Parathyroid adenoma (tissue), 2 donors: ENCODE data around the gene AGBL1.

Experiments used
- H2AFZ ChIP-seq: fragments of 300-600 bp; sonication (generic); one replicate; pipeline ENCODE4 v1.7.0; 2017; ENCODE audit warnings: antibody characterized with exemption, mild to moderate bottlenecking
- H3K27ac ChIP-seq: fragments of 300-600 bp; sonication (generic); one replicate; pipeline ENCODE4 v1.7.0; 2017
- H3K27me3 ChIP-seq: fragments of 300-600 bp; sonication (generic); one replicate; pipeline ENCODE4 v1.7.0; 2017; ENCODE audit warnings: low read length; ENCODE audit not compliant: control insufficient read depth, insufficient read depth
- H3K36me3 ChIP-seq: fragments of 300-600 bp; sonication (generic); one replicate; pipeline ENCODE4 v1.7.0; 2017; ENCODE audit warnings: low read length; ENCODE audit not compliant: control insufficient read depth, insufficient read depth
- H3K4me1 ChIP-seq: fragments of 300-600 bp; sonication (generic); one replicate; pipeline ENCODE4 v1.7.0; 2017; ENCODE audit warnings: control low read depth
- H3K4me2 ChIP-seq: fragments of 300-600 bp; sonication (generic); one replicate; pipeline ENCODE4 v1.7.0; 2017; ENCODE audit warnings: low read length
- H3K4me3 ChIP-seq: fragments of 300-600 bp; sonication (generic); one replicate; pipeline ENCODE4 v1.7.0; 2017; ENCODE audit warnings: low read depth, low read length
- H3K79me2 ChIP-seq: fragments of 300-600 bp; sonication (generic); one replicate; pipeline ENCODE4 v1.7.0; 2017; ENCODE audit warnings: control low read depth
- H3K9ac ChIP-seq: fragments of 300-600 bp; sonication (generic); one replicate; pipeline ENCODE4 v1.7.0; 2017; ENCODE audit warnings: mild to moderate bottlenecking
- H3K9me3 ChIP-seq: fragments of 300-600 bp; sonication (generic); one replicate; pipeline ENCODE4 v1.7.0; 2017; ENCODE audit warnings: low read length; ENCODE audit not compliant: control insufficient read depth
- TF ChIP-seq, protein P1 (sequence below): fragments of 300-600 bp; sonication (generic); IDR thresholded peaks from one replicate; pipeline ENCODE4 v1.7.0; 2017; ENCODE audit warnings: antibody characterized with exemption, mild to moderate bottlenecking
- donor health status: primary hyperparathyroidism.

The AGBL1 gene

GRCh38 chr15:86573476-86573875 is 493.8 kb downstream of the AGBL1 start:
- Histone ChIP-seq H3K27ac (no peak overlapping the region), H3K9me3 (no peaks in the 10 kb centered on the region), H3K9ac (no peak overlapping the region), H3K79me2 (no peaks in the 10 kb centered on the region), H3K4me3 (no peak overlapping the region), H3K27me3 (no peaks in the 10 kb centered on the region), H3K4me1 (no peaks in the 10 kb centered on the region), H3K36me3 (no peaks in the 10 kb centered on the region), H2AFZ (no peak overlapping the region), H3K4me2 (no peak overlapping the region)
- TF ChIP-seq, protein P1, sequence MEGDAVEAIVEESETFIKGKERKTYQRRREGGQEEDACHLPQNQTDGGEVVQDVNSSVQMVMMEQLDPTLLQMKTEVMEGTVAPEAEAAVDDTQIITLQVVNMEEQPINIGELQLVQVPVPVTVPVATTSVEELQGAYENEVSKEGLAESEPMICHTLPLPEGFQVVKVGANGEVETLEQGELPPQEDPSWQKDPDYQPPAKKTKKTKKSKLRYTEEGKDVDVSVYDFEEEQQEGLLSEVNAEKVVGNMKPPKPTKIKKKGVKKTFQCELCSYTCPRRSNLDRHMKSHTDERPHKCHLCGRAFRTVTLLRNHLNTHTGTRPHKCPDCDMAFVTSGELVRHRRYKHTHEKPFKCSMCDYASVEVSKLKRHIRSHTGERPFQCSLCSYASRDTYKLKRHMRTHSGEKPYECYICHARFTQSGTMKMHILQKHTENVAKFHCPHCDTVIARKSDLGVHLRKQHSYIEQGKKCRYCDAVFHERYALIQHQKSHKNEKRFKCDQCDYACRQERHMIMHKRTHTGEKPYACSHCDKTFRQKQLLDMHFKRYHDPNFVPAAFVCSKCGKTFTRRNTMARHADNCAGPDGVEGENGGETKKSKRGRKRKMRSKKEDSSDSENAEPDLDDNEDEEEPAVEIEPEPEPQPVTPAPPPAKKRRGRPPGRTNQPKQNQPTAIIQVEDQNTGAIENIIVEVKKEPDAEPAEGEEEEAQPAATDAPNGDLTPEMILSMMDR = no peak

DNA sequence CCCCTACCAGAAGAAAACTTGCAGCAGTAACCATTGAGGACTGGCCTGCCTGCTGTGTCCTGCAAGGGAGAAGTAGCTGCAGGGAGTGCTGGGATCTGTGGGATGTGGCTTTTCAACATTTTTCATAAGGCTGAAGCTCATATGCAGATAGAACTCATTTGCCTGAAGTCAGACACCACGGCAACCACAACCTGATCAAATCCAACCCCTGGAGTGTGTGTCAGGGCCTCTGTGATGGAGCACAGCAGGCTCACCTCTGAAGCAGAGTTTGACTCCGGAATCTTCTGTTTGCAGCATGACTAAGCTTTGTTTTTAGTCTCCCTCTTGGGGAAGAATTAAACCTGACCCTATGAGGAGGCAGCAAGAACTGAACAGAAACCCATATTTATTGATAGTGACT is 508.7 kb downstream of the AGBL1 start:
- H3K4me1 ChIP-seq = no peaks in the 10 kb centered on the region
- no peak overlapping the region for H3K9ac ChIP-seq
- no peak overlapping the region for H3K27ac ChIP-seq
- H3K27me3 ChIP-seq = no peaks in the 10 kb centered on the region
- H3K4me3 ChIP-seq = no peak overlapping the region
- H3K9me3 ChIP-seq = no peaks in the 10 kb centered on the region
- H3K36me3 ChIP-seq = no peaks in the 10 kb centered on the region
- H3K79me2 ChIP-seq = no peaks in the 10 kb centered on the region
- H2AFZ ChIP-seq = no peak overlapping the region
- TF ChIP-seq, protein P1 = no peak
- no peak overlapping the region for H3K4me2 ChIP-seq

GRCh38 chr15:86590461-86590860 is 510.8 kb downstream of the AGBL1 start:
- Histone ChIP-seq H3K79me2 (no peaks in the 10 kb centered on the region), H3K27ac (no peak overlapping the region), H2AFZ (no peak overlapping the region), H3K4me2 (no peak overlapping the region), H3K4me1 (no peaks in the 10 kb centered on the region), H3K9ac (no peak overlapping the region), H3K4me3 (no peak overlapping the region), H3K9me3 (no peaks in the 10 kb centered on the region), H3K36me3 (no peaks in the 10 kb centered on the region), H3K27me3 (no peaks in the 10 kb centered on the region)
- TF ChIP-seq, protein P1 = no peak

- Histone ChIP-seq H3K79me2 (no peaks in the 10 kb centered on the region), H3K4me1 (no peaks in the 10 kb centered on the region), H3K27me3 (no peaks in the 10 kb centered on the region), H3K36me3 (no peaks in the 10 kb centered on the region), H3K4me2 (no peak overlapping the region), H3K9me3 (no peaks in the 10 kb centered on the region), H3K4me3 (no peak overlapping the region), H2AFZ (no peak overlapping the region), H3K27ac (no peak overlapping the region), H3K9ac (no peak overlapping the region)
- TF ChIP-seq, protein P1 = no peak
Measured at GRCh38 chr15:86591158-86591557, 511.5 kb downstream of the AGBL1 start.

- Histone ChIP-seq H3K9me3 (no peaks in the 10 kb centered on the region), H3K79me2 (no peaks in the 10 kb centered on the region), H2AFZ (no peak overlapping the region), H3K4me1 (no peaks in the 10 kb centered on the region), H3K4me3 (no peak overlapping the region), H3K27ac (no peak overlapping the region), H3K36me3 (no peaks in the 10 kb centered on the region), H3K9ac (no peak overlapping the region), H3K27me3 (no peaks in the 10 kb centered on the region), H3K4me2 (no peak overlapping the region)
- TF ChIP-seq, protein P1 = no peak
Measured at GRCh38 chr15:86591994-86592735, 512.5 kb downstream of the AGBL1 start.
